GM18519 (cell line): ENCODE data around the gene PIAS4.

ENCODE experiments used
- ATAC-seq: cut with Tn5 transposase; IDR thresholded peaks from one replicate; pipeline ENCODE4 v1.9.1; 2021; ENCODE audit warnings: mild to moderate bottlenecking, moderate library complexity; ENCODE audit not compliant: unreplicated experiment, low FRiP score

Gene PIAS4

DNA sequence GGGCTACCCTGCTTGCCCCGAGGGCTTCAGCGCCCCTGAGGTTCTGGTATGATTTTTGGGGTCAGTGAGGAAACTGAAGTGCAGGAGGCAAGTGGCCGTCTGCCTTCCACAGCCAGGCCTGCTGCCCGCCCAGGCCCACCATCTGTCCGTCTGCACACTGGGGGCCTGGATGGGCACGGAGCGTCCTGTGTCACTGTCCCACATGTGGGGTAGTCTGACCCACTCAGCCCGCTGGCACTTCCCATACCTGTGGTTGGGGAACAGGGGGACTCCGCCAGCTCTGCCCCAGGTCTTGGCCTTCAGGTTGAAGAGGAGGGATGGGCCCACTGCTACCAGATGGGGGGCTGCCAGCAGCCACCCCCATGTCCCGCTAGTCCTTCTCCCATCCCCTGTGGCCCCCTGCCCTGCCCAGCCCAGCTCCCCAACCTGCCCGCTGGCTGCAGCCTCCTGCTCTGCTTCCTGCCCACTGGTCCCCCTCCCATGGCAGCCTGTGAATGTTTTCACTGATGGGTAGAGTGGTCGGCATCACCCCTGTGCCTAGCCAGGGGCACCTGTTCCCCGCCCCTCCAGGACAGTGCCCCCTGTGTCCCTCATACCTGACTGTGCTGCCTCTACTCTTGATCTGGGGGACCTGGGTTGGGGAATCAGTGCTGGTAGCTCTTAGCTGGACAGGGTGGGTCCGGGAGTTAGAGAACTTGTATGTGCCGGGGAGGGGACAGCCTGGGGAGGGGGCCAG, 9.5 kb downstream of the PIAS4 start:
- no peak for ATAC-seq

DNA sequence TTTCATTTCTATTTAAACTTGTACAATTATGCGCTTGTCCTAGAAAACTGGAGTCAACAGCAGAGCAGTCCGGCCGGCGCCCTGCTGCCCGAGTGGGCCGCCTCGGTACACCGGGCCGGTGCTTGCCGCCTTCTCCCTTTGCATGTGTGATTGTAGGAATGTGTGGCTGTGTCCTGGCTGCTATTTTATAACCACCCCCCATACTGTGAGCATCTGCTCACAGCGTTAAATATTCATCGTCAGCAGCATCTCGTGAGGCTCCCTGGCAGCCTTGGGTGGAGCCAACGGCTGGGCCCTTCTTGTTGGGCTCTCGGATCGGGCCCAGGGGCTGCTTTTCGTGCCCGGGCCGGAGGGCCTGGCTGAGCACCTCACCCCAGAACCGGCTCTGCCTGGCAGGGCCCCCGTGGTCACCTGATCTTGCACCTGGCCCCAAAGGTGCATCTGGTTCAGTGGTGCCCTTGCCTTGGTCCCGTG, 10.6 kb downstream of the PIAS4 start:
- no peak for ATAC-seq

DNA sequence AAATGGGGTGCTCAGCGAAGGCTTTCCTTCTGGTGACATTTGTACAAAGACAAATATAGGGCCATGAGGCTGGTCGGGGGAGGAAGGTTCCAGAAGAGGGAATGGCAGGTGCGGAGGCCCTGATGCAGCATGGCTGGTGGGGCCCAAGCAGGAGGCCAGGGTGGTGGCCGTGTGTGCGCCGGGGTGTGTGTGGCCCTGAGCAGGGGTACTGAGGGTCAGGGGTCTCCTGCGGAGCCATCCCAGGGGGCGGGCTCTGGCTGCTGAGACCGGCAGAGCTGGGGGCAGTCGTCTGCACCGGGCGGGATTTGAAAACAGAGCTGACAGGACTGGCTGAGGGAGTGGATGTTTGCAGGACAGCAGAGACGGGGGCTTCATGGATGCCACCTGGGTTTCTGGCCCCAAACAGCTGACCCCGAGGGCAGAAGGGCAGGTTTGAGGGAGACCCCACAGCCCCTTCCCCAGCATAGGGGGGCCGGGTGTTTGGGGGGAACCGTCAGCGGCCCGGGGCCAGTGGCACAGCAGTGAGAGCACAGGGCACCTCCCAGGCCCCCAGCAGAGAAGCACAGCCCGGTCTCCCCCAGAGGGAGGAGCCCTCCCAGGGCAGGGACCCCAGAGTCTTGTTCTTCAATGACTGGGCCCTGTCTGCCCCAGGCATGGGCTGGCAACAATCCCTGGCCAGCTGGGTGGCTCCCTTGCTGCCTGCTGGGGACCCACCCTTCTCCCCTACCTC, 11.4 kb downstream of the PIAS4 start:
- ATAC-seq = no peak

DNA sequence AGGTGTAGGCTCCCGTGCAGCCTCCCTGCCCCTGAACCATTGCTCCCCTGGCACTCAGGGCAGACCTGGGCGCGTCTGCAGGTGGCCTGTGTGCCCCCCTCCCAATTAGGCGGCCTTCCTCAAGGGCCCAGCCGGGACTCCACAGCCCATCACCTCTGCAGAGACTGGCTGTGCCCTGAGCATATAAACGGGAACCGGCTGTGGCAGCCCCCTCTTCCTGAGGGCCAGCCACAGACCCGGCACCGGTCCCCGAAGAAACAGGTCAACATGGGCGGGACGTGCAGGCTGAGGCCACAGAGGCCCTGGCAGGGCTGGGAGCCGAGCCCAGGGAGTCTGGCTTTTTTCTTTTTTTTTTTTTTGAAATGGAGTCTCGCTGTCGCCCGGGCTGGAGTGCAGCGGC, 12.0 kb downstream of the PIAS4 start:
- ATAC-seq = no peak

DNA sequence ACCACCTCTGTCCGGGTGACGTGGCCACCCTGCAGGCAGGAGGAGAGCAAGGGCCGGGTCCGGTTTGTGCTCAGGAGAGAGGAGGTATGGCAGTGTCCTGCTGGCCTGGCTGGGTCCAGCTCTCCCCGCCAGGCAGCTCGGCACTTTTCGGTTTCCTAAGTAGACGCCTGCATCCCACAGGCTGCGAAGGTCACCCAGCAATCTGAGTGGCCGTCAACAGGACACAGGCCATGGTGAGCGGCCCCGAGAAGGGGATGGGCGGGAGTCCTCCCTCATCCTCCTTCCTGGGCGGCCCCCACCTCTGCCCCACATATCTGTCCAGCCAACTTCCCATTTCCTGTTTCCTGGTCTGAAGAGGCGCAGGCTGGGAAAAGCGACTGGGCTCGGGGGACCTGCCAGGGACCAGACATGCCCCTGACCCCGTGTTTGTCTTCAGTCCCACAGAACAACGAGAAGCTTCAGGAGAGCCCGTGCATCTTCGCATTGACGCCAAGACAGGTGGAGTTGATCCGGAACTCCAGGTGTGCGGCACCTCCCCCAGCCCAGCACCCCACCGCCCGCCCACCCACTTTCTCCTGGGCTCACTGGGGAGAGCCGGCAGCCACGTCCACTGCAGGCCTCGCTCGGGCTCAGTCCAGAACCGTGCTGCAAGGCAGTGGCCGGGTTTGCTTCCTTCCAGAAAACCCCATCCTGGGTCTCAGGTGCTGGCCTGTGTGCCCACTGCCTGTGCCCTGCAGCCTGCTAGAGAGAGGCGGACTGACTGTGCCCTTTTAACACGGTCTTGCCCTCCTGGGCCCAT, 16.3 kb downstream of the PIAS4 start:
- no peak for ATAC-seq

DNA sequence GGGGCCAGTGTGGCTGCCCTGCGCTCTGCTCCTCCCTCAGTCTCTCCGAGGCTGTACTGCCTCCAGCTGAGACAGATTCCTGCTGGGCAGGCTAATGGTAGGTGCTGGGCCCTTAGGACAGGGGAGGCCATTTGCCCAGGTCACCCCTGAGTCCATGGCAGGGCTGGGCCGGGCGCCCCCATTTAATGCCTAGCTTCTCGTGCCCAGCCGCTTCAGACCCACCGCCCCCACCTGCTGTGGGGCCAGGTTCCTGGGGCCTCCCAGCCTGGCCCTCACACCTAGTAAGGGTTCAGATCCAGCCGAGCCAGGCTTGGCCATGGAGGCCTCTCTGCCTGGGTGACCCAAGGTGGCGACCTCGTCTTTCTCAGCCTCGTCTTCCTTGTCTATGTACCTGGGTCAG, 17.8 kb downstream of the PIAS4 start:
- no peak for ATAC-seq

DNA sequence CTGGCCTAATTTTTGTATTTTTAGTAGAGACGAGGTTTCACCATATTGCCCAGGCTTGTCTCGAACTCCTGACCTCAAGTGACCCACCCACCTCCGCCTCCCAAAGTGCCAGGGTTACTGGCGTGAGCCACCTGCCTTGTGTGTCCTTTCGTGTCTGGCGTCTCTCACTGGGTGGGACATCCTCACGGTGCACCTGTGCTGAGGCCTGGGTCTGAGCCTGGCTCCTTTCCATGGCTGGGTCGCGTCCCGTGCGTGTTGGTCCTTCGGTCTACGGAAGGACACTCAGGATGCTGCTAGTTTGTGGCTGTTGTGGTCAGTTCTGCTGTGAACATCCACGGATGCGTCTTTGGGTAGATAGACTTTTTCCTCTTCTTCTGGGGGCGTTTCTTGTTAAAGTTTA, 19.6 kb downstream of the PIAS4 start:
- ATAC-seq = no peak

DNA sequence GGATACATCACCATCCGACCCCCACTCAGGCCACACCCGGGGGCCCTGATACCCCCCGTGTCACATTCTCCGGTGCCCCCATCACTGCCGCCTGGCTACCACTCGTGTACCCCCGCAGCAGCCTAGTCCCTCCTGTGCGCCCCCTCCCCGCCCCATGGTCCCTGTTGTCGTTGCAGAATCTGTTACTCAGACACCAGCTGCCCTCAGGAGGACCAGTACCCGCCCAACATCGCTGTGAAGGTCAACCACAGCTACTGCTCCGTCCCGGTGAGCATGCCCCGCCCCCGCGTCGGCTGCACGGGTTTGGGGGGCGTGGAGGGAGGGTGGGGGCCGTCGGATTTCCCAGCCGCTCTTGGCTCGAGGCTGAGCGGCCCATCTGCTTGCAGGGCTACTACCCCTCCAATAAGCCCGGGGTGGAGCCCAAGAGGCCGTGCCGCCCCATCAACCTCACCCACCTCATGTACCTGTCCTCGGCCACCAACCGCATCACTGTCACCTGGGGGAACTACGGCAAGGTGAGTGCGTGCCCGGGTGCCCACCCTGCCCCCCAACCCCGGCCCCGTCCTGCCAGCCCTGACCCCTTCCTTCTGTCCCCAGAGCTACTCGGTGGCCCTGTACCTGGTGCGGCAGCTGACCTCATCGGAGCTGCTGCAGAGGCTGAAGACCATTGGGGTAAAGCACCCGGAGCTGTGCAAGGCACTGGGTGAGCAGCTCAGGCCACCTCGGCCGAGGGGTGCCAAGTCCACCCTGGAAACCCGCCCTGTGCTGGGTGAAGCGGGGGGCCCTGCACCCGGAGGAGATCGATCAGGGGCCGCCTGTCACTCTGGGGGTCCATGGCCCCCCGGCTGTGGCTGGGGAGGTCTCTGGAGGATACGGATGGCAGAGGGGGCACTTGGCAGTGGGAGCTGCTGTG, 21.1 kb downstream of the PIAS4 start:
- no peak for ATAC-seq

DNA sequence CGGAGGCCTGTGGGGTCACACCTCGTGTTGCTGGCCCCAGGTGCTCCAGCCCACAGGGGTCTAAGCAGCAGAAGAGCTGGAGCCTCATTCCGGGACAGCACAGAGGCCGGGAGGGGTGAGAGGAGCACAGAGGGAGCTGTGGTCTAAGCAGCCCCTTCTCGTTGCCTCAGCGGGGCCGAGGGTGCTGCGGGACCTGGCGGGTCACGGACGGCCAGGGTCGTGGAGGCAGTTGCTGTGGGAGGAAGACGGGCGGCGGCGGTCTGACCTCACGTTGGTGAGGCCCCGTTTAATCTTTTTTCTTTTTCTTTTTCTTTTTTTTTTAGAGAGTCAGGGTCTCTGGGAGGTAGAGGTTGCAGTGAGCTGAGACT, 21.7 kb downstream of the PIAS4 start:
- no peak for ATAC-seq

DNA sequence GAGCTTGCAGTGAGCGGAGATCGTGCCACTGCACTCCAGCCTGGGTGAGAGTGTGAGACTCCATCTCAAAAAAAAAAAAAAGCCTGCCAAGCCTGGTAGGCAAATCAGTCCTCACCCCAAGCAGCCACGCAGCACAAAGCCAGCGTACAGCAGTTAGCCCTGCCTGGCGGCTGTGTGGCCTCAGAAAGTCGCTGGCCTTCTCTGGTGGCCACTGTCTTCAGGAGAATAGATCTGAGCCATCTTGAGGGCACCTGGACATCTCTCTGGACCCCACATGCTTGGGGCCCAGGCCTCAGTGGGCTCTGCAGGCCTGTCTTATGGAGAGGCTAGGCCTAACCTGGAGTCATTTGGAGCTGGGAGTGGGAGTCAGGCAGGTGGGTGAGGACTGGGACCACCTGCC, 23.0 kb downstream of the PIAS4 start:
- ATAC-seq = no peak

DNA sequence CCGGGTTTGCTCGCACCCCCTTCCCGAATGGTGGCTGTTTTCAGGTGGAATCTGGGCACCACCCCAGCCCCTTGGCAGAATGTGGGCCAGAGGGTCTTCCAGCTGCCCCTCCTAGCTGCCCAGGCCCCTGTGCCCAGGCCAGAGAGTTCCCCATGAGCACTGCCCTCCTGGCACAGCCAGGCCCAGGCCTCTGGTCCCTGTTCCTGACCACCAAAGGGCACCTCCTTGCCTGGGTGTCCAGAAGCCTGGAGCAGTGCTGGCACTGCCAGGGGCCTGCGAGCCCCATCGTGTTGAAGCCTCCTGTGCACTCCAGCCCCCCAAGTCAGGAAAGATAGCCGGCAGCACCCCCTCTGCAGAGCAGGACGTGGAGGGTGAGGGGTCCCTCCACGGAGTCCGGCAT, 23.4 kb downstream of the PIAS4 start:
- no peak for ATAC-seq

DNA sequence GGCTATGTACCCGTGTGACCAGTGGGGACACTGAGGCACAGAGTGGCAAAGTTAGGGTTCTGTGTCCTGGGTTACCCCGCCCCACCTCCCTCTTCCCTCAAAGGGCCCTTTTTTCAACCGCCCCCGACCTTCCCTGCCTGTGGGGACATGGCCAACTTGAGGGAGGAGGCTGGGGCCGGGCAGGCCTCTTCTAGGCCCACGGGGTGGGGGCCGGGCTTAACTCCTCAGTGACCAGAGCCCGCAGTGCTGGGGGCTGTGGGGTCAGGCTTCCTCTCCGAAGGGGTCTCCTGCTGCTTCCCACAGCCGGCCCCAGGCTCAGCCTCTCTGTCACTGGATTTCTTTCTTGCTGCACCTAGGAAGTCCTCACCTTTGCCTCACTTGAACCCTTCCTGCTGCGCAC, 23.9 kb downstream of the PIAS4 start:
- no peak for ATAC-seq

DNA sequence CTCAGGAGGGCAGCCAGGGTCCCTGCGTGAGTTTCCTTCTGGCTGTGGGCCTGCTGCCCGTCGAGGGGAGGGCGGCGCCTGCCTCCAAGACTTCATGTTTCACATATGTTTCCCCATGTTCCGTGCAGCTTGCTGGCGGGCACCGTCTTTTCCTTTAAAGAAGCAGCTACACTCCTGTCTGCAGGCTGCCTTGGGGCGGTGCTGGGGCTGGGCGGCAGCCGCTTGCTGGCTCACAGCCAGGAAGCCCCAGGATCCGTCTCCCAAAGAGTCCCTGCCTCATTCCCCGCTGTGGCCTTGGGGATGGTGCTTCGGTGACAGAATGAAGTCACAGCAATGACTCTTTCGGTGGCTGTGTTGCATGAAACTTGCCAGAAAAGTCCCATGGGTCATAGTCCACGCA, 24.9 kb downstream of the PIAS4 start:
- ATAC-seq = no peak

DNA sequence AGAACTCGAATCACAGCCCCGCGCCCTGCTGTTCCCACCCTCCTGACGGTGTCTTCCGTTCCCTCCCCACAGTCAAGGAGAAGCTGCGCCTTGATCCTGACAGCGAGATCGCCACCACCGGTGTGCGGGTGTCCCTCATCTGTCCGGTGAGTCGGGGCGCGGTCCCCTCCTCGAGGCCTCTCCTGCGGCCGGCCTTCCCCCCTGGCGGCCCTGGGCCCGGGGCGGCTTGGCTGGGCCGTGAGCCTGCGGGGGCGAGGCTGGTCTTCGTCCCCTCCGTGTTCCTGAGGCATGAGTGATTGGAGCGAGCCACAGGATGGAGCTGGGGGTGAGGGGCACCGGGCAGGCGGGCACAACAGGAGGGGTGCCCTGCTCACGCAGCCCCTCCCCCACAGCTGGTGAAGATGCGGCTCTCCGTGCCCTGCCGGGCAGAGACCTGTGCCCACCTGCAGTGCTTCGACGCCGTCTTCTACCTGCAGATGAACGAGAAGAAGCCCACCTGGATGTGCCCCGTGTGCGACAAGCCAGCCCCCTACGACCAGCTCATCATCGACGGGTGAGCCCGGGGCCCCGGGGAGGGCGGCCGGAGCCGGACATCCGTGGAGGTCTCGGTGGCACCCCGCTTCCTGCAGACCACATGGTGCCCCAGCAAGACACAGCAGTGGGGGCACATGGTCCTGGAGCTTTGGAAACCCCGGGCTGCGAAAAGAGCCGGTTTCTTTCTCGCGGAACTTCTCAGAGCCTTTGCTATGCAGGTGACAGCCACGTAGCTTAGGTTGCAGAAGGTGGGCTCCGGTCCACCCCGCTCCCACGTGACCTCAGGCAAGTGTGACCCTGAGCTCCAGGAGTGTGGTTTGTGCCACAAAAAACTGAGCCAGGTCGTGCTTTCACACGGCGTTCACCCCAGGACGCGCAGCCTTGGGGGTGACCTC, 25.8 kb downstream of the PIAS4 start:
- ATAC-seq = no peak

DNA sequence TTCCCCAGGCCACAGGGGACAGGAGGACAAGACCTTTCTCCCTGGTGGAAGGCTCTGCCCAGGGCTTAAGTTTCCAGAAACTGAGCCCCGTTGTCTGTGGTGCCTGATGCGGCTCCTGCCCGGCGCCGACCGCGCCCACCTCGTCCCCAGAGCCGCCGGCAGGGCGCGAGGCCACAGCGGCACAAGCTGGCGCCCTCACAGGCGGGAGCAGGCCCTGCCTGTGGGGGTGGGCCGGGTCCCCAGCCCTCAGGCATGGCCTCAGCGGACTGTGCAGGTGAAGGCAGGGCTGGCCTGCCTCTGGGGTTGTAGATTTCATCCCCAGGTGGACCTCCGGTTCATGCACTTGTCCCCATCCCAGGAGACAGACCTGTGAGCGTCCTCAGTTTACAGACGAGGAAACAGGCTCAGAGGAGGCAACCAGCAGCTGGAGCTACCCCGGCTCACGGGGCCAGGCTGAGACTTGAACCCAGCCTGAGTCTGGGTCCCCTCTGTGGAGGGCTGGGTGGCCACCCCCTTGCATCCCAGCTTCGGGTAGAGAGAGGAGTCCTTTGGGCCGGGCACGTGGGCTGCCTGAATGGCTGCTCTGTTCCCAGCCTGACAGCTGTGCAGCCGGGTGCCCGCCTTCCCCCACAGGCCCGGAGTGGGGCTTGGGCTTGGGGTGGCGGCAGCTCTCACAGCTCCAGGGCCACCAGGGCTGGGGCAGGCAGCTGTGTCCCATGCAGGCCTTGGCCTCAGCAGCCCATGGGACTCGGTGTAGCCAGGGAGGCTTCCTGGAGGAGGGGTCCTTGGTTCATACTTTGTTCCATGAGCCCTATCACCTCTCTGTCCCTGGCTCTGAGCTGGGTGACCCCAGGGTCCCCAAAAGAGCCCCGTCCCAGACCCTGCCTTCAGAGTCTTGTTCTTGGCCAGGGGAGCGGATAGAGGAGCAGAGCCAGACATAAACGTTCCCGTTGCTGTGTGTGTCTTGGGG, 26.8 kb downstream of the PIAS4 start:
- no peak for ATAC-seq

DNA sequence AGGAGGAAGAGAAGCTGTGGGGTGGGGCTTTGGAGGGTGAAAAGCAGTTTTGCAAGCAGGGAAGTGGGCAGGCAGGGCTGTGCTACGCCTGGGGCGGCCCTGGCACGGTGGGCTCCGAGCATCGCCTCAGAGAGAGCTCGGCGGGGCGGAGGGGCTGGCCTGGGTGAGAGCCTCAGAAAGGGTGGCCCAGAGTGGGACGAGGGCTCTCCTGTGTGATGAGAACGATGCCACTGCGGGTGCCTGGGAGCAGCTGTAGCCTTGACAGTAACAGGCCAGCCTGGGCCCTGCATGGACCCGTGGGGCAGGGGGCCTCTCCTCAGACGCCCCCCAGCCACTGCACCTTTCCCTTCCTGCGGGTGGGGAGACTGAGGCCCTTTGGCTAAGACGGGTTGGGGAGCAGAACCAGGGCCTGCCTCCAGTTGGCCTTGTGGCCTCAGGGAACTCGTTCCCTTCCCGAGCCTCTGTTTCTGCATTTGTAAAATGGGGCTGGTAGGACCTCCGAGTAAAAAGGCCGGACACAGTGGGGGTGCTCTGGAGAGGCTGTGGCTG, 27.6 kb downstream of the PIAS4 start:
- no peak for ATAC-seq

DNA sequence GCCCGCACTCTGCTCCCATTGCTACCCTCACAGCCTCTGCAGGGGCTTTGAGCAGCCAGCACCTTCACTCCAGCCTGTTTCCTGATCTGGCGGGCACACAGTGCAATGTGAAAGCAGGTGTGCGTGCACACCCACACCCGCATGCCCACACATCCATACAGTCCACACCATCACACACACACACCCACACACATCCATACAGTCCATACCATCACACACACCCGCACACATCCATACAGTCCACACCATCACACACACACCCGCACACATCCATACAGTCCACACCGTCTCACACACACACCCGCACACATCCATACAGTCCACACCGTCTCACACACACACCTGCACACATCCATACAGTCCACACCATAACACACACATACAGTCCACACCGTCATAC, 28.0 kb downstream of the PIAS4 start:
- no peak for ATAC-seq
